HG03103 (cell line): Measurements from ENCODE around the gene ZNF24.

Source experiments
- ATAC-seq: cut with Tn5 transposase; IDR thresholded peaks from one replicate; pipeline ENCODE4 v1.9.1; 2021; ENCODE audit warnings: low read depth; ENCODE audit not compliant: unreplicated experiment

ZNF24 gene

GRCh38 chr18:35361570-35362321 is 17.5 kb upstream of the ZNF24 start:
- ATAC-seq = no peak

GRCh38 chr18:35355140-35355618 is 11.0 kb upstream of the ZNF24 start:
- ATAC-seq = peak; percentile 100

DNA sequence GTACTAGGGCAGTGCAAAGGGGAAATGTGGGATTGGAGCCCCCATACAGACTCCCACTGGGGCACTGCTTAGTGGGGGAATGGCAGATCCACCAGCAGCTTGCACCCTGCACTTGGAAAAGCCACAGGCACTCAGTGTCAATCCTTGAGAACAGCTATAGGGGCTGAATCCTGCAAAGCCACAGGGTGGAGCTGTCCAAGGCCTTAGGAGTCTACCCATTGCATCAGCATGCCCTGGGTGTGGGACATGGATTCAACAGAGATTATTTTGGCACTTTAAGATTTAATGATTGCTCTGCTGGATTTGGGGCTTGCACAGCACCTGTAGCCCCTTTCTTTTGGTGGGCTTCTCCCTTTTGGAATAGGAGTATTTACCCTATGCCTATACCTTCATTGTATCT is 8.6 kb upstream of the ZNF24 start:
- no peak for ATAC-seq

DNA sequence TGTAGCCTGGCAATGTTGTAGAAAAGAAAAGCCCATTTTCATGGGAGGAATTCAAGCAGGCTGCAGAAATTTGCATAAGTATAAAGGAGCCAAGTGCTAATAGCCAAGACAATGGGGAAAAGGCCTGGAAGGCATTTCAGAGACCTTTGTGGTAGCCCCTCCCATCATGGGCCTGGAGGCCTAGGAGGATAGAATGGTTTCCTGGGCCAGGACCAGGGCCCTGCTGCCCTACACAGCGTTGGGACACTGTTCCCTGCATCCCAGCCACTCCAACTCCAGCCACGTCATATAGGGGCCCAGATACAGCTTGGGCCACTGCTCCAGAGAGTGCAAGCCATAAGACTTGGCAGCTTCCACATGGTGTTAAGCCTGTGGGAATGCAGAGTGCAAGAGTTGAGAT is 8.1 kb upstream of the ZNF24 start:
- ATAC-seq = no peak

DNA sequence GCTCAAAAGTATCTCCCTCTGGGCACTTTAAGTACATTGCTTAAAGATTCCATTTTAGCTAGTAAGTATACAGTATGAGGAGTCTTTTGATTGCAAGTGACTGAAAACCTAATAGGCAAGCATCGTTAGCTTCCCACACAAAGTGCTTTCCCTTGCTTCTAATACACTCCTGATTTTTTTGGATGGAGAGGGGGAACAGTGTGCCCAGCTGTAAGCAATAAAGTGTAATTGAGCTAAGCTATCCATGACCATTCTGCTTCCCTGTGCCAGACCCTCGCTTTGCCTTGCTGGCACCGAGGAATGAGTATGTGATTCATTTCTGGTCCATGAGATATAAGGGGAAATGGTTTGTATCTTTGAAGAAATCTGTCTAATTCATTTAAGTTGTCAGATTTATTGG is 3.8 kb upstream of the ZNF24 start:
- ATAC-seq = no peak

GRCh38 chr18:35345950-35346349 is 1.7 kb upstream of the ZNF24 start:
- no peak for ATAC-seq

DNA sequence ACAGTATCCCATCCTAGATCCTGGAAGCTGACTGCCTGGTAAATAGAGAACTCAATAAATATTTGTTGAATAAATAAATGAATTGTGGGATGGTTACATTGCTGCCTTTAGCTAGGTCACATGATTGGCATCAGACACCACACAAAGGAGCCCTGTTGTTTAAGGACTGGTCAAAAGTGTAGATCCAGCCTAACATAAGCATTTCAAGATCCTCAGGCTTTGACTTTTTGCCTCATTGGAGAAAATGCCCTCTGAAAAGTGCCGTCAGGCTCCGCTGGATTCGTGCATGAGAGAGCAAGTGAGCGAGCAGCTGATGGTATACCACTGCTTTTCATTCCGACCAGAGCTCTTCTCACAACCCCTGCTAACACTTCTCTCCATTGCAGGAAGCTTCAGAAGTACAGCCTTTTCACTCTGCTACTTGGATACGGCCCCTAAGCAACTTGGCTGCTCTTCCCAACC is 1.3 kb upstream of the ZNF24 start:
- ATAC-seq = no peak

- no peak for ATAC-seq
Observed at GRCh38 chr18:35344736-35345459, 678 bp upstream of the ZNF24 start.

- no peak for ATAC-seq
Observed at GRCh38 chr18:35343488-35343935, 708 bp downstream of the ZNF24 start.

- ATAC-seq = no peak
Observed at GRCh38 chr18:35337286-35337685, 6.9 kb downstream of the ZNF24 start.

DNA sequence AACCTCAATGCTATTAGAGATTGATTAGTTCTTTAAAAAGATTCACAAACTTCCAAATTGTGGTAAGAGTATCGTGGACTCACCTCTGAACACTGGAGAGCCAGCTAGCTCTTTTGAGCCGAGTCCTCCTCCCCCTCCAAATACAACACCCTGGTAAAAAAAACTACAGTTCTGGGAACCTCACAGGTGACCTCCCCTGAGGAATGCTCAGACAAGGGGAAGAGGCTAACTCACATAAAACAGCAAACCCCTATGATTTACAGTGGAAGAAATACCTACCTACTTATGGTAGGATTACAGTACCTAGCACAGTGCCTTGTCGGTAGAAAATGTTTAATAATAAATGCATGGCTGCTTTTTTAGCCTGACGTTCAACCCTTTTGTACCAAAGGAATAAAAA is 8.4 kb downstream of the ZNF24 start:
- no peak for ATAC-seq

- no peak for ATAC-seq
Observed at GRCh38 chr18:35334821-35335220, 9.4 kb downstream of the ZNF24 start.

- ATAC-seq = no peak
Observed at GRCh38 chr18:35334212-35334611, 10.0 kb downstream of the ZNF24 start.

DNA sequence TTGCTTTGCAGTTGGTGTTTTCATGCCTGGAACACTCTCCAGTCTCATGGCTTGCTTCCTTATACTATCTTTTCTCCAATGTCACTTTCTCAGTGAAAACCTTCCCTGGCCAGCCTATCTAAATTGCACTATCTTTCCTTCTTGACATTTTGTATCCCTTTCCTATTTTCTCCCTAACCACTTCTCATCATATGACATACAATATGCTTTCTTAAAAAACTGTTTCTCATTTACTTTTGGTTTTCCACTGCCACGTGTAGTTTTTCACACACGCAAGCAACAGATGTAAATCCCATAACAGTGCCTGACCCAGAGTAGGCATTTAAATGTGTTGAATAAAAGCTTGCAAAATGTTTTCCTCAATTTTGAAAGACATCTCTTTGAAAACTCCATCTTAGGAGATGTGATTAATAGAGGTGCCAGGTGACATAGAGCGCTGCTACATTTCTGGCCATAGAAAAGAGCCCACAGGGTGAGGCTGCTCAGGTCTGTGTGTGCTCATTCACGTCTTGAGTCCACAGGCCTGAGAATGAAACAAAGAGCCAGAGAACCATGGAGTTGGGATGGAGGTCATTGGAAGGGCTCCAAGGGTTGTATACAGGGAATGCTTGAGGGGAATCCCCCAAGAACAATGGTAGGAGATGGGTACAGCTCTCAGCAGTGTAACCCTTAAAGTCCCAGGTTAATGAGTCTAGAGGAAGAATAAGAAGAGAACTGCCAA is 12.7 kb downstream of the ZNF24 start:
- no peak for ATAC-seq

DNA sequence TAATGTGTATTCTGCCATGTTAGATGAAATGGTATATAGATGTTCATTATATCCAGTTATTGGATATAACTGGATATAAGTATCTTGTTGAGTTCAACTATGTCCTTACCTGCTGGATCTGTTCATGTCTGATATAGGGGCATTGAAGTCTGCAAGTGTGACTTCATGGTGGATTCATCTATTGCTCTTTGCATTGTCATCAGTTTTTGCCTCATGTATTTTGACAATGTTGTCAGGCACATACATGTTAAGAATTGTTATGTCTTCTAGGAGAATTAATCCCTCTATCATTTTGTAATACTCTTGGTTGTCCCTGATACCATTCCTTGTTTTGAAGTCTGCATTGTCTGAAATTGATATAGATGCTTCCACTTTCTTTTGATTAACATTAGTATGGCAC is 15.4 kb downstream of the ZNF24 start:
- ATAC-seq = no peak

DNA sequence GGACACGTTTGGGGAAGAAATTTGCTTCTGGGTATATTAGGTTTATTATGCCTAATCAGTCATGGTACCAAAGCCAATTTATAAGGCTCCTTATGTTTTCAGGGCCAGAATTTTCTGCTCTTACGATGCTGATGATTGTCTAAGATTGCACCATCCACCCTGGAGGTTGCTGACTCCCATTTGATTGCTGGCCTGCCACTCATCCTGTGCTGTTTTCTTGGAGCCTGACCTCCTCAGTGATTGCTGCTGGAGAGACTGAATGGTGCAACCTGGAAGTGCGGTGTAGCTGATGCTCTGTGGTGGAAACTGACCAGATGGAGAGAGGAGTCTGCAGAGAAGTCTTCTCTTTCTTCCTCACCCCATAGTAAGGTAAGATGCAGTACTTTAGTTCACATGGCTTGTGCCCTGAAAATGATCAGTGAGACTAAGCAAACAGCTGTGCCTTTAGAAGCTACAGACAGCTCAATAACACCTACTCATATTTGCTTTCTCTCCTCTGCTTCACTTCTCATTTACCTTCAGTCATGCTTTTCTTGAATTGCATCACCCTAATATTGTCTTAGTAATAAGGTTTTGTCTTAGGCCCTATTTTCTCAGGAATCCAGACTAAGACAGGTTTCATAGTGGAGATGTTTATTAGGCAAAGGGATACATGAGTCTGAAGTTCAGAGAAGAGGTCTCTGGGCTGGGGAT is 17.4 kb downstream of the ZNF24 start:
- ATAC-seq = no peak

- ATAC-seq = no peak
Observed at GRCh38 chr18:35324926-35325655, 19.1 kb downstream of the ZNF24 start.

DNA sequence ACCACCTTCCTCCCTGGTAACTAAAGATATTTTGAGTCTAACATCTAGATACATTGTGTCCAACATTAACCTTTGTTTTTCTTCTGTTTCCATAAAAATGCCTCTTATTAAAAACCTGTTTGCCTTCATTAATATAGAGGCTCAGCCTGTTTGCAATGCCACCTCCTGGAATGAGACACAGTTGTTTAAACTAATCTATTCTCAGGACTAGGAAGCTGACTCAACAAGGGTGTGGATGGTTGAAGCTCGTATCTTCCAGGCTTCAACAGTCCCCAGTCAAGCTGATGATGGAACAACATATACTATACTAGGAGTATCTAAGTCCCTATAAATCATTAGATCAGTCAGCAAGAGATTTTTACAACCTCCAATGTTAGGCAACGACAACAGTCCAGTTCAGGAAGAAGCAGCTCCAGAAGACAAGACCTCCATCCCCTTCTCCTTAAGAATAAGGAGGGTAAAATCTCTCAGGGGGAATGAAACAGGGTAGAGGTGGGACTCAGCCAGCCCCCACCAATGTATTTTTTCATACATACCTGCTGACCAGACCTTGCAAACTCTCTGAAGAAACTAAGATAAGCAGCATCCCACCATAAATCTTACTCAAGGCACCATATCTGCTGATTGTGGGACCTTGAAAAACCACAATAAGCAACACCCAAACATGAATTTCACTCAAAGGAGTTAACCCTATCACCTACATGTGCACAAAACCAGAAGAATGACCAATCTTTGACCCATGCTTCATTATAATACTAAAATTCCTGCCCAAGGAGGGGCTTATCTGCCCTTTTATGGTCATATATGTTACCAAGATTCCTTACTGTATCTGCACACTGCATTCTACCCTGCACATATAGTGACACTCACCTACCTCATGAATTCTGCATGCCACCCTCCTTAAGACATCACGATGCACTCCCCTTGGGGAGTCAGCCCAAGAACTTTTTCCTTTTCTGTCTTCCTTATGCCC is 21.4 kb downstream of the ZNF24 start:
- no peak for ATAC-seq

GRCh38 chr18:35311496-35311895 is 32.7 kb downstream of the ZNF24 start:
- ATAC-seq = no peak
